ENCODE results near the gene ADAMTS15. TPM values are rescaled to one million over a fixed set of nuclear protein-coding genes. Genes with fewer than 3 reads are reported as not detected.
A peak's percentile ranks its signal among the peaks of the same experiment; 100 is the strongest.

Gene ADAMTS15
- total RNA-seq, 1 donor from 2014 or later = 43.5 TPM

DNA sequence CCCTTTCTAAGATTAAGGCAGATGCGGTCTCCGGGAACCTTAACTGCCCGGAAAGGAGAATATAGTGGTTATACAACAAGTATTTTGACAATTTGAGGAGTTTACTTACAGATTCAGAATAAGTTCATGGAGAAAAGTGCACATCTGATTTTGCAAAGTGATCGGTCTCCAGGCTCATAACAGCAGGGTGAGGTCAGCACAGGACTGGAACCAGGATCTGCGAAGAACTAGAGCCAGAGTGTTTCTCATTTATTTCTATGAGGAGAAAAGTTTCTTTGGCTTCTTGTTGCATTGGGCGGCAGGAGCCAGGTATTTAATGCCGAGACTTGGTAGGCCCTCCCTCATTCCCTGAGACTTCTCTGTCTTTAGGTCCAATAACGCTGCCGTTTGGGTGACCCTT is 3.7 kb downstream of the ADAMTS15 start:
- ATAC-seq (ENCODE audit: poor library complexity) = no peak
- no peak for DNase-seq
- intact Hi-C loops (cut with DNase I) = loop anchor here (5.0 kb wide), 2 partner anchors 200 to 220 kb away; no protein-coding TSS in a partner anchor

DNA sequence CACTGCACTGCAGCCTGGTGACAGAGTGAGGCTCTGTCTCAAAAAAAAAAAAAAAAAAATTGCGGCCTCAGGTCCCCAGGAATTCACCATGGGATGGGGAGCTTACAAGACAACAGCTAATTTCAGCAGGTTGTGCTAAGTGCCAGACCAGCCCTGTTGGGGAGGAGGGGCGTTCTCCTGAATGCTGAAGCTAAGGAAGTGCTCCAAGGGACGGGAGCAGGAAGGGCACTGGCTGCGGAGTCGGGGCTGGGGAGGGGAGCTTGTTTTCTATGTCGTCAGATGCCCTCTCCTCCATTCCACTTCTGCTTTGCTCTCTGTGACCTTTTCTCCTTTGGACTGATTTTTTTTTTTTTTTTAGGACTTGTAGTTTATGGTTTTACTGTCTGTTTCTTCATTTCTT is 4.5 kb downstream of the ADAMTS15 start:
- intact Hi-C loops (cut with DNase I) = loop anchor here (5.0 kb wide), 2 partner anchors 199 to 219 kb away; no protein-coding TSS in a partner anchor
- DNase-seq (no peak), ATAC-seq (ENCODE audit: poor library complexity) (no peak)

DNA sequence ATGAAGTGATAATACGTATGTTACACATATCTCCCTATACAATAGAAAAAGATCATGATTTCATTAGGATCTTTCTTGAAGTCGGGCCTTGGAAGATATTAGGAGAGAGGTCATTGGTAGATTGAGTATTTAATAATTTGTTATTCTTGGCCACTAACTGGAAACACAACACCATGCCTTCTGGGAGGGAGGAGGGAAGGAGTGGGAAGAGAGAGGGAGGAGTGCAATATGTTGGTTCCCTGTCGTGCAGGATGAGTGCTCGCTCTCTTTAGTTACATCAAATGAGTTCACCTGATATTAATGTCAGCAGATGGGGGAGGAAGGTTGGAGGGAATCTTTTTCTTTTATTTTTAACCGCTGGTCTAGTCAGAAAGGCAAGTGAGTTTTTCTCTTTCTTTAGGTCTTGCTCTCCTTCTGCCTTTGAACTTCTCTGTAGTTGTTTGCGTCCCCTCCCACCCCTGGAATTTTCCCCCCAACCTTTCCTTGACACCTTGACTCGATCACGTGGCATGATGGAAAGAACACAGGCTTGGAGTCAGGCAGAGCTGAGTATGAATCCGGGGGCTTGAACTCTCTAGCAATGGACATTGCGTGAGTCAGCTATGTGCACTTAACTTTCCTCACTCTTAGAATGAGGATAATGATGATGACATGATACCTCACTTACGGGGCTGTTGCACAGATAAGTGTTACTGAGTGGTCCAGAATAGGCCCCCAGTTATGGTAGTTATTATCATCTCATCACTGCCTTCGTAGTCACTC is 6.2 kb downstream of the ADAMTS15 start:
- peak; percentile 26 for ATAC-seq (ENCODE audit: poor library complexity)
- intact Hi-C loops (cut with DNase I) = loop anchor here (5.0 kb wide), 3 partner anchors 68 to 218 kb away; no protein-coding TSS in a partner anchor
- no peak for DNase-seq

DNA sequence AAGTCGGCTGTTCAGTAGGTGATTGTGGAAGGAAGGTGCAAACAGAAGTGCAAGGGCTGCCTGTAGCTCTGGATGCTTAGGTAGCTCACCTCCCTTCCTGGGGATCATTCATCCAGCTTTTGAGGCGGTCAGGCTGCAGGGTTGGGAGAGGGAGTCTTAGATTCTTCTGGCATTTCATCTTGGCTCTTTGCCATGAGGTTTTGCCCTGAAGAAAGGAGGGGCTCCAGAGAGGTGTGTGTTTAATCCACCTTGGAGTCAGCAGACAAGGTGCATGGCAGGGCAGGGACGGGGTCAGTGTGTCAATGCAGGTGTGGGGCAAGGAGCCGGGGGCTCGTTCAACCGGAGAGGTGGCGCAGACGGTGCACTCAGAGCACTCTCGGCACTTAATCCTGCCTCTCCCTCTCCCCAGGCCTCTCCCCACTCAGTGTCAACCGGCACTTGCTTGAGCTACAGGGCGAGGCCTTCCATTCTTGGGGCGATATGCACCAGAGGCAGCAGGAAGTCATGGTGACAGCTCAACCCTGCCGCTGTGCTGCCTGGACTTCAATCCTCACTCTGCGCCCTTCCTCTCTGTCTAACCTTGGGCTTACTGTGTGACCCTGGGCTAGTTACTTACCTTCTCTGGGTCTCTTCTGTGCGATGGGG is 7.2 kb downstream of the ADAMTS15 start:
- DNase-seq (no peak), ATAC-seq (ENCODE audit: poor library complexity) (no peak)
- intact Hi-C loops (cut with DNase I) = loop anchor here (5.0 kb wide), 1 partner anchor 67 kb away; no protein-coding TSS in a partner anchor

DNA sequence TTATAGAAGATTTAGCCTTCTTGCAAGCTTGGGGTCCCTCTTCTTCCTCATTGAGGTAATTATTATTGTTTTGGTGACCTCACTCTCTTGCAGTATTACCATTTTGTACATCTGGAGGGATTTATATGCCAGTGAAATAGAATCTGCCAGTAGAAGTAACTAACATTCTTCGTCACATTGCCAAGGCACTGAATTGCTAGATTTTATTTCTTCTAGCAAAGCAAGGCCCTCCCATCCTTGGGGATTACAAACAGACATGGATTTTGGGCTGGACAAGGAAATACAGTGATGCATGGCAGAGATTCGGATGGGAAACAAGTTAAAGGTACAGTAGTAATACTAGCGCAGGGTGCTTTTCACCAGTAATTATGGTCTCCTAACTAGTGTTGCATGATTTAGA is 7.8 kb downstream of the ADAMTS15 start:
- no peak for ATAC-seq (ENCODE audit: poor library complexity)
- no peak for DNase-seq
- intact Hi-C loops (cut with DNase I) = loop anchor here (5.0 kb wide), 1 partner anchor 66 kb away; no protein-coding TSS in a partner anchor

DNA sequence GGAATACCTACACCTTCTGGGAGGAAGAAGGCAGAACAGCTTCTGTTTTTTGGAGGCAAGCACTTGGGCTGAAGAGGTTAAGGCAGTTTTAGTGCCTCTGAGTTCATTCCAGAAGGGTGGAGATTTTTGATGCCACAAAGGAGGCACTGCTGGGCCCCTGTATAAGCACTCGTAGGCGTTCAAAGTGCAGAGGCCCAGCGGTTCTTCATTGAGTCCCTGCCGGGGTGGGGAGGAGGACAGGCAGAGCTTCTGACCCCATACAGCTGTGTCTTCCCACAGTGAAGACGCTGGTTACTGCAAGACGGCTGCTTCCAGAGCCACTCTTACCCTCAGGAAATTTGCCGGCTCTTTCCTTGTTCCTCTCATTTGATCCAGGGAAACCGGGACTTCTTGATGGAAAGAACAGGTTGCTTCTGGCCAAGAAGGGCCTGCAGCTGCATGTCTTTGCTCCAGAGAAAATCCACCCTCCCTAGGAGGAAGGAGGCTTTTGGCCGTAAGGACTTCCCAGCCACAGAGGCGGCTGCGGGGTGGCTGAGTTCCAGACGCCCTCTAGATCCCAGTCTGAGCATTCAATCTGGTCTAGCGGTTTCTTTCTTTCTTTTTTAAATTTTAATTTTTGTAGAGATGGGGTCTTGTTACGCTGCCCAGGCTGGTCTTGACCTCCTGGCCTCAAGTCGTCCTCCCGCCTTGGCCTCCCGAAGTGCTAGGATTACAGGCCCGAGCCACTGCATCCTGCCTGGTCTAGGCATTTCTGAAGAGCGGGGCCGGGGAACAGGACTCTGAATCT is 9.4 kb downstream of the ADAMTS15 start:
- DNase-seq (peak; percentile 75), ATAC-seq (ENCODE audit: poor library complexity) (peak; percentile 16)
- intact Hi-C loops (cut with DNase I) = loop anchor here (5.0 kb wide), 1 partner anchor 64 kb away; no protein-coding TSS in a partner anchor

DNA sequence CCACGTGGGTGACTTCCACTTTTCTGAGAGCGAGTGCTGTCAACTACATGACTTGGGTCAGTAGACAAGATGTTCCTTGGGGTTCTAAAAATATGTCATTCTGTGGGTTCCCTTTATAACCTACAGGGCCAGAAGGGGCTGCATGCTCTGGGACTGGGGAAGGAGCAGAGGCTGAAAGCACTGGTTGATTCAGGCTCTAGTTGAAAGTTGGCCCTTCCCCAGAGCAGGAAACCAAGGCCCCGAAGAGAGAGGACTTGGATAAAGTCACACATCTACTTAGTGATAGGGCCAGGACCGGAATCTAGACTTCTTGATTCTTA is 9.9 kb downstream of the ADAMTS15 start:
- ATAC-seq (ENCODE audit: poor library complexity) = no peak
- intact Hi-C loops (cut with DNase I) = loop anchor here (5.0 kb wide), 1 partner anchor 64 kb away; no protein-coding TSS in a partner anchor

DNA sequence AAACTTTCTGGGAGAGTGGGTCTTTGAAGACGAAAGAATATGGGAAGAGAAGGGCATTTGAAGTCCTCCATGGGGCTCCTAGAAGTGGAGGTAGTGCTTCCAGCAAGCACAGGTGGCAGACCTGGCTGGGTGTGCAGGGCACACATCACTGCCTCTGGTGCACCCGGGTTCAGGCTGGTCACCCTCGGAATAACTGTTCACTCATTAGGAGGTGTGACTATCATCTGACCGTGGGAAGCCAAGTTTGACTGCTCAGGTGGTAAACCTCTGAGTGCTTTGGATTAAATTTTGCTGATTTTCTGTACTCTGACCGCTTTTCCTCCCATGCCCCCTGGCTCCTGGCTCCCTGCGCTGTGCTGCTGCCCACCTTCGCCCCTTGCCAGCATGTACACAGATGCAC is 11.1 kb downstream of the ADAMTS15 start:
- intact Hi-C loops (cut with DNase I) = loop anchor here (5.0 kb wide), 1 partner anchor 63 kb away; no protein-coding TSS in a partner anchor

More for the DNA sequence above, 9.9 kb downstream of the ADAMTS15 start:
- DNase-seq = no peak

DNA sequence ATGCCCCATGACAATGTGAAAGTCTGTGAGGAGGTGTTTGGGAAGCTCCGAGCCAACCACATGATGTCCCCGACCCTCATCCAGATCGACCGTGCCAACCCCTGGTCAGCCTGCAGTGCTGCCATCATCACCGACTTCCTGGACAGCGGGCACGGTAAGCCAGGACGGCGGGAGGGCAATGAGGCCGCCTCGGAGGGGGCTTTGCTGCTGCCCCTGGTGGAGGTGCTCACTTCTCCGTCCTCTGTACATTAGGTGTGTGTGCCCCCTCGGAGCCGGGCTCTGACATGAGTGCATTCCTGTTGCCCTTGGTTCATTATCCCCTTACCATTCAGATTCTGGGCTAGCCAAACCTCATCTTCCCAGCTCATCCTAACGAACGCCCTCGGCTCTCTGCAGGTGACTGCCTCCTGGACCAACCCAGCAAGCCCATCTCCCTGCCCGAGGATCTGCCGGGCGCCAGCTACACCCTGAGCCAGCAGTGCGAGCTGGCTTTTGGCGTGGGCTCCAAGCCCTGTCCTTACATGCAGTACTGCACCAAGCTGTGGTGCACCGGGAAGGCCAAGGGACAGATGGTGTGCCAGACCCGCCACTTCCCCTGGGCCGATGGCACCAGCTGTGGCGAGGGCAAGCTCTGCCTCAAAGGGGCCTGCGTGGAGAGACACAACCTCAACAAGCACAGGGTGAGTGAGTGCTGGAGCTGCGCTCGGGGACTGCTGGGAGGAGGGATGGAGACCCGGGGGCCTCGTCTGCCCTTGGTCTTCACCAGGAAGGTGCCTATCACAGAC is 13.8 kb downstream of the ADAMTS15 start:
- ATAC-seq (ENCODE audit: poor library complexity) = peak; percentile 7
- intact Hi-C loops (cut with DNase I) = no loop called here
- DNase-seq = no peak

More for the DNA sequence above, 11.1 kb downstream of the ADAMTS15 start:
- ATAC-seq (ENCODE audit: poor library complexity) (no peak), DNase-seq (no peak)

DNA sequence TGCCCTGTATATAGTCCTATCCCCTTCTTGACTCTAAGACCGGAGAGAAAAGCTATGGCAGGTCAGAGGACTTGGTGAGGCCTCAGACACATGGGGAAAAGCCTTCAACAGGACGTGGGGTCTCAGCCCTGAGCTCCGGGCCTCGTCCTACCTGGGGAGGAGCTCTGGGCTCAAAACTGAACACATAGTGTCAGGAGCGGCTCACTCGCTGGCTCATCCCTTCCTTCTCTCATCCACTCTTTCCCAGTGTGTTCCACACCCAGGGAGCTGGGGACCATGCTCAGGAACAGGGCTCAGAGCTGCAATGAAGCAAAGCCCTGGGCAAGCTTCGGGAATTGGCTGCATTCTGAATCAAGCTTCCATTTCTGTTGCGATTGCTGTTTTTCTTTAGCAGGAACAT is 14.5 kb downstream of the ADAMTS15 start:
- intact Hi-C loops (cut with DNase I) = no loop called here
- ATAC-seq (ENCODE audit: poor library complexity) = no peak

DNA sequence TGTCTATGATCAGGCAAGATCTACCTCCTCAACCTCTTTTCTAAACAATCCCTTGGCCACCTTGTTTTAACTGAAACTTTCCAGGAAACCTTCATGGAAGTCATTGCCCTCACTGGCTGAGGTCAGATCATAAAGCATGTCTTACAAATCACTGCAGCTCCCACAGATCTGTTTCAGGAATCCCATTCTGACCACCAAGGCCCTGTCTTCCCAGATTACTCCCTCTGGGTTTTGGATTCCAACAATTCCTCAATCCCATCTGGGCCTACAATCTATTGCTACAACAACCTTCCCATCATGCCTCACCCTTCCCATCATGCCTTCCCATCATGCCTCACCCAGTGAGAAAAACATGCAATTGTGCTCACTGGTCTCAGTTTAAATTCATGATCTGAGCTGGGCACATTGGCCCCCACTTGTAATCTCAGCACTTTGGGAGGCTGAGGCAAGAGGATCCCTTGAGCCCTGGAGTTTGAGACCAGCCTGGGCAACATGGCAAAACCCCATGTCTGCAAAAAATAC is 15.9 kb downstream of the ADAMTS15 start:
- DNase-seq (no peak), ATAC-seq (ENCODE audit: poor library complexity) (no peak)
- intact Hi-C loops (cut with DNase I) = no loop called here

More for the DNA sequence above, 14.5 kb downstream of the ADAMTS15 start:
- no peak for DNase-seq

DNA sequence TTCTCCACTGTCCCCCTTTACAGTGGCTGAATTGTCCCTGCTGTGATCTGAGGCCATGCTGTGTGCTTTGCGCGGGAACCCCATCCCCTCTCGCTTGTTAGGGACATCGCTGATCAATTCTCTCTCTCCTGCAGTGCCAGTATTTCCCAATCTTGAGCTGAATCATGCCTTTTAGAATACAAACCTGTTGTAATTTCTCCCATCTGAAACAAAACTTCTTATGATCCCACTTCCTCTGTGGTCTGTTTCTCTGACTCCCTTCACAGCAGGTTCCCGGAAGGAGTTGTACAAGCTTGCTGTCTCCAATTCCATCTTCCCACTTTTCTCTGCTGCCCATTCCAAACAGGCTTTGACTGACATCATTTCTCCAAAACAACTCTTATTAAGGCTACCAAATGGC is 16.8 kb downstream of the ADAMTS15 start:
- intact Hi-C loops (cut with DNase I) = no loop called here
- DNase-seq = no peak
- no peak for ATAC-seq (ENCODE audit: poor library complexity)

DNA sequence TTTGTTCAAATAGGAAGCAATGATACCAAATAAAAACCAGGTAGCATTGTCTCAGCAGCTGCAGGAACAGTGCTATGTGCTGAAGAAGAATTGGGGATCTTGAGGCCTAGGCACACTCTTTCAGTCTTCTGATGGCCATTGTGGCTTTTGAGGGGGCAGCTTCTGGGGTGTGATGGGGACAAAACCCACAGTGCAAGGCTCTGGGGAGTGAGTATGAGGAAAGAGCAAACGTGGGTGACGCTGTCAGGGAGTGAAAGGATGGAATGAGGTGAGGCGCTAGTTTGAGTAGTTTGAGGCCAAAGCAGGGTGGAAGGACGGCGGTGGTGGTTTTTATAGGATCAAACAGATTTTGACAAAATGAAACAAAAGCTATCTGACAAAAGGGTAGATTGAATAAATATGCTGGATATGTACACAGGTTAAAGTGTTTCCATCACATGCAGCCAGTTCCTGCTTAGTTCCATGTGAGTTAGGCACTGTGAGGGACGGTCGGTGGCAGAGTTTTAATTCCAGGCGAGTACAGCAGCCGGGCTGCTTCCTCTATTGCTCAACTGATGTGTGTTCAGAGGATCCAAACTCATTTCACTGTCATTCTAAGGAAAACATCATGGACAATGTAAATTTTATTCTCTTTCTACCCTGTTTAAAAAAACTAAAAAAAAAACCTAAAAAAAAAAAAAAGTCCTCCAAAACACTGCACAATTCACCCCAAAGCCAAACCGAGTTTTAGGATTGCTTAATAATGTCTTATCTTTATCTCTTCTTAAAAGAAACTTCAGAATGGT is 18.9 kb downstream of the ADAMTS15 start:
- DNase-seq (no peak), ATAC-seq (ENCODE audit: poor library complexity) (no peak)
- intact Hi-C loops (cut with DNase I) = no loop called here

DNA sequence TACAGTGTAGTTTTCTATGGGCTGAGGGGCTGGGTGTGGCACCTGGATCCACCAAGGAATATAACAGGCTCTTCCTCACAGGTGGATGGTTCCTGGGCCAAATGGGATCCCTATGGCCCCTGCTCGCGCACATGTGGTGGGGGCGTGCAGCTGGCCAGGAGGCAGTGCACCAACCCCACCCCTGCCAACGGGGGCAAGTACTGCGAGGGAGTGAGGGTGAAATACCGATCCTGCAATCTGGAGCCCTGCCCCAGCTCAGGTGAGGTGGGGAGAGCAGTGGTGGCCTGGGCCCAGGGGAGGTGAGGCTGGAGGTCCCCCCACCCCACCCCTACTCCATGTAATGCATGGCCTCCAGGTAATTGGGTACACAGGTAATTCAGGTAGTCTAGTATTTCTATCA is 20.7 kb downstream of the ADAMTS15 start:
- intact Hi-C loops (cut with DNase I) = no loop called here
- DNase-seq (no peak), ATAC-seq (ENCODE audit: poor library complexity) (no peak)

DNA sequence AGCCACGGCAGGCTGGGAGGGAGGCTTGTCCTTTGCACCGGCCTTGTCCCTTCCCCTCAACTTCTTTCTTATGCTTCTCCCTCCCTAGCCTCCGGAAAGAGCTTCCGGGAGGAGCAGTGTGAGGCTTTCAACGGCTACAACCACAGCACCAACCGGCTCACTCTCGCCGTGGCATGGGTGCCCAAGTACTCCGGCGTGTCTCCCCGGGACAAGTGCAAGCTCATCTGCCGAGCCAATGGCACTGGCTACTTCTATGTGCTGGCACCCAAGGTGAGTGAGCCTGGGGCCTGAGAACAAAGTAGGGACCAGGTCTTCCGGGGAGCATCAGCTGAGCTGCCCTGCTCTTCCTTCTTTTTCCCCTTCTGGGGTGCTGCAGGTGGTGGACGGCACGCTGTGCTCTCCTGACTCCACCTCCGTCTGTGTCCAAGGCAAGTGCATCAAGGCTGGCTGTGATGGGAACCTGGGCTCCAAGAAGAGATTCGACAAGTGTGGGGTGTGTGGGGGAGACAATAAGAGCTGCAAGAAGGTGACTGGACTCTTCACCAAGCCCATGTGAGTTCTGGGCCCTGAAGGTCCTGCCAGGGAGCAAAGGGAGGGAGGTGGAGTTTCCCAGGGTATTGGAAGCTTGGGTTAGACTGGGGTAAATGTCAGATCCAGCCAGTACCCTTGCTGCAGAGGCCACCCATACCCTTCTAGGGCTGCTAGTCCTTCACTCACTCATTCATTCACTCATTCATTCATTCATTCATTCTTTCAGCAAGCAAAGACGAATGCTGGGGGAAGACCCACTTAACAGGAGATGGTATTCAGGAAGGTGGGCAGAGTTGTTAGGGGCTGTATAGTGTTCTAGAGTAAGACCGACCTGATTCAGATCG is 22.6 kb downstream of the ADAMTS15 start:
- intact Hi-C loops (cut with DNase I) = no loop called here
- no peak for ATAC-seq (ENCODE audit: poor library complexity)
- DNase-seq = no peak

DNA sequence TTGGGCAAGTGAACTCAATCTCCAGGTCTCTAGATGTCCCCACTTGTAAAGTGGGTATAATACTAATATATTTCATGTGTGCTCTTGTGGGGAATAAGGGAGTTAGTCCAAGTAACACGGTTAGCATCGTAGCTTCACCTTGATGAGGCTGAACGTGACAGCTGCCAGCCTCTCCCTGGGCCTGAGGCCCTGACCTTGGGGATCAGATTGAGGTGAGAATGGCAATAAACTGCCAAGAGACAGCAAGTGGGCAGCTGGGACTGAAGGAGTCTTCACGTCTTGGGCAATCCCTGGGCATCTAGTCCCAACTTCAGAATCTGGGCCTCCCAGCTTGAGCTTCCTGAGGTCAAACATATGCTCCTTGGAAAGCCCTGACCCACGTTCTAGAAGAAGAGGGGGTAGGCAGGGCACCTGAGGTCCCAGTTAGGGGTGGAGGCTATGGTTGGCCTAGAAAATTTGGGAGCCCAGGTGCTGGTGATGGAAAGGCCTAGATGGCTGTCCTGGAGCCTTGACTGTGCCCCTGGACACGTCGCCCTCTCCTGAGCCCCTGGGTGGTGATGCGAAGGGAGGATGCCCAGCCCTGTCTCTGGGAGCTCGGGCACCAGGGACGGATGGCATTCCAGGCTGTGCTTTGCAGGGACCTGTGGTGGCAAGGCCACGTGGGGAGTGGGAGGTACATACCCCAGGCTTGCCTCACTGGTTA is 23.4 kb downstream of the ADAMTS15 start:
- ATAC-seq (ENCODE audit: poor library complexity) = no peak
- DNase-seq = no peak
- intact Hi-C loops (cut with DNase I) = no loop called here
